Kidney (tissue), 14 donors: ENCODE data around the gene ASB1. TPM values are rescaled to one million over a fixed set of nuclear protein-coding genes. Genes with fewer than 3 reads are reported as not detected.

ENCODE experiments used
- DNase-seq, 5 donors: peaks; one replicate each; pipeline ENCODE4 v3.0.0-alpha.2; 2013 to 2020
- FAIRE-seq: peaks from 2 replicates; lab custom pipeline; 2012; peaks lifted over from hg19 to GRCh38; lab: Jason Lieb, UNC
- H3K27ac ChIP-seq, 2 donors: one replicate each; pipeline ENCODE4 v1.7.0; 2013; ENCODE audit warnings: low read depth in 2 of 2, low read length in 2 of 2, inconsistent platforms in 1 of 2
- H3K27me3 ChIP-seq: one replicate; pipeline ENCODE4 v1.7.1; 2013; ENCODE audit warnings: low read length, inconsistent platforms; ENCODE audit not compliant: control insufficient read depth, insufficient read depth
- H3K36me3 ChIP-seq, 3 donors: one replicate each; pipeline versions ENCODE4 v1.7.0 to v1.7.1; 2013; ENCODE audit warnings: low read length in 3 of 3, control low read depth in 1 of 3, inconsistent platforms in 1 of 3; ENCODE audit not compliant: insufficient read depth in 3 of 3, control insufficient read depth in 2 of 3
- H3K4me1 ChIP-seq, 3 donors: one replicate each; pipeline versions ENCODE4 v1.7.0 to v1.7.1; 2013; ENCODE audit warnings: low read length in 3 of 3, inconsistent platforms in 1 of 3, low read depth in 1 of 3; ENCODE audit not compliant: control insufficient read depth in 2 of 3, insufficient read depth in 2 of 3
- H3K4me3 ChIP-seq, 3 donors: one replicate each; pipeline versions ENCODE4 v1.7.0 to v1.8.1; 2013; ENCODE audit warnings: low read length in 3 of 3, control low read depth in 1 of 3, inconsistent platforms in 1 of 3
- H3K9ac ChIP-seq, 3 donors: one replicate each; pipeline versions ENCODE4 v1.7.0 to v1.7.1; 2013; ENCODE audit warnings: low read length in 3 of 3, control low read depth in 1 of 3, inconsistent platforms in 1 of 3
- H3K9me3 ChIP-seq, 3 donors: one replicate each; pipeline versions ENCODE4 v1.7.0 to v1.7.1; 2013; ENCODE audit warnings: low read length in 3 of 3, control low read depth in 1 of 3, inconsistent platforms in 1 of 3; ENCODE audit not compliant: control insufficient read depth in 2 of 3, insufficient read depth in 1 of 3
- intact Hi-C: fragments of 100-400 bp; cut with DNase I; formaldehyde crosslinking; loops from one replicate; pipeline ENCODE4 v1.11.1; 2022
- polyA plus RNA-seq: library from polyadenylated mRNA; stranded (reverse); fragments of 350-450 nt; fragmentation: Illumina TruSeq; extraction: RNeasy Lipid Tissue Mini Kit (QIAGEN cat#74804); gene quantifications from one replicate; pipeline ENCODE4 v1.2.3, GENCODE V29; 2014; ENCODE audit warnings: low read depth, low replicate concordance; ENCODE audit not compliant: insufficient read depth
- total RNA-seq: library from RNA; stranded (reverse); fragmentation: NEBNext Ultra II Directional; extraction: Animal tissue kit (Norgen Biotek cat#: 25700); gene quantifications from one replicate; pipeline ENCODE4 v1.2.1, GENCODE V29; 2021
- TF ChIP-seq, protein P1 (sequence below): IDR thresholded peaks from 3 replicates; pipeline ENCODE4 v1.5.1; 2012; ENCODE audit warnings: mild to moderate bottlenecking, moderate library complexity, borderline replicate concordance; ENCODE audit not compliant: insufficient read depth; ENCODE audit errors: extremely low read depth
- donor health status: control.
- donor health status: control.
- donor health status: control.
- donor health status: control.
- donor health status: control.
- donor health status: DM: yes; HTN: yes; CAD: no.
- donor health status: Normal renal cell carcinoma (clear cell type).

ASB1 gene
- total and polyA plus RNA-seq, 2 donors from 2014 or later = 28.1 to 29.4 TPM

GRCh38 chr2:238498188-238498587, 71.5 kb downstream of the ASB1 start:
- Histone ChIP-seq H3K4me3 (no peak overlapping the region), H3K9me3 (no peaks in the 10 kb centered on the region), H3K9ac (no peak overlapping the region), H3K27ac (no peak overlapping the region), H3K36me3 (no peaks in the 10 kb centered on the region), H3K4me1 (peaks cover 0 to 2% (median 0%) of the 10 kb centered on the region in 3 donors), H3K27me3 (no peaks in the 10 kb centered on the region)
- intact Hi-C loops = no loop called here
- no peak for FAIRE-seq
- DNase-seq = peak in 1 of 5 donors; percentile 23
- TF ChIP-seq, protein P1, sequence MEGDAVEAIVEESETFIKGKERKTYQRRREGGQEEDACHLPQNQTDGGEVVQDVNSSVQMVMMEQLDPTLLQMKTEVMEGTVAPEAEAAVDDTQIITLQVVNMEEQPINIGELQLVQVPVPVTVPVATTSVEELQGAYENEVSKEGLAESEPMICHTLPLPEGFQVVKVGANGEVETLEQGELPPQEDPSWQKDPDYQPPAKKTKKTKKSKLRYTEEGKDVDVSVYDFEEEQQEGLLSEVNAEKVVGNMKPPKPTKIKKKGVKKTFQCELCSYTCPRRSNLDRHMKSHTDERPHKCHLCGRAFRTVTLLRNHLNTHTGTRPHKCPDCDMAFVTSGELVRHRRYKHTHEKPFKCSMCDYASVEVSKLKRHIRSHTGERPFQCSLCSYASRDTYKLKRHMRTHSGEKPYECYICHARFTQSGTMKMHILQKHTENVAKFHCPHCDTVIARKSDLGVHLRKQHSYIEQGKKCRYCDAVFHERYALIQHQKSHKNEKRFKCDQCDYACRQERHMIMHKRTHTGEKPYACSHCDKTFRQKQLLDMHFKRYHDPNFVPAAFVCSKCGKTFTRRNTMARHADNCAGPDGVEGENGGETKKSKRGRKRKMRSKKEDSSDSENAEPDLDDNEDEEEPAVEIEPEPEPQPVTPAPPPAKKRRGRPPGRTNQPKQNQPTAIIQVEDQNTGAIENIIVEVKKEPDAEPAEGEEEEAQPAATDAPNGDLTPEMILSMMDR = no peak

DNA sequence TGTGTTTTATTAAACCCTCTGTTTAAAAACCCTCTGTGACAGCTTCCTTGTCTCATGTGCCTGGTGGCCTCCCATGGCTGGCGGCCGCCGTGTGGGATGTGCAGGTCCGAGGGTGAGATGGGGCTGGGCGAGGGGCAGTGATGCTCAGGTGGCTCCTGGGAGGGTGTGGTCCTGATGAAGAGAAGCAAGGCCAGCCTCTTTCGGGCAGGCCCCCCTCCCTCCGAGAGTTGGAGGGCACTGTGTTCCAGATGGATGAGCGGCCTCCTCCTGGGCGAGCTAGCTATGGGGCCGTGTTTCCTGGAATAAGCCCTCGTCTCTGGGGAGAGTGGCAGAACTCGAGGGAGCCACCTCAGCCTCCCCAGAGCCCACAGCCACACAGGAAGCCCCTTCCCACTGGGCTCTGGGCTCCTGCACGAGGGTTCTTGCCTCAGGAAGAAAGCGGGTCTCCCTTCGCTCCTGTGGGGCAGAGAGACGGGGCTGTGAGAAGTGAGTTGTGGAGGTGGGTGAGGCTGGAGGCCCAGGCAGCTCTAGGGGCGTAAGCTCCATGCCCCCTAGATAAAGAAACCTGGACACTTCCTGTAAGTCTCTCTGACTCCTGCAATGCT, 72.1 kb downstream of the ASB1 start:
- no peak for FAIRE-seq
- Histone ChIP-seq H3K9ac (no peak overlapping the region), H3K4me1 (peaks cover 0 to 2% (median 0%) of the 10 kb centered on the region in 3 donors), H3K9me3 (no peaks in the 10 kb centered on the region), H3K27ac (no peak overlapping the region), H3K4me3 (no peak overlapping the region), H3K36me3 (no peaks in the 10 kb centered on the region), H3K27me3 (no peaks in the 10 kb centered on the region)
- intact Hi-C loops = no loop called here
- DNase-seq = peak in 1 of 5 donors; percentile 37
- TF ChIP-seq, protein P1 = no peak

- H3K27ac ChIP-seq = no peak overlapping the region
- intact Hi-C loops = no loop called here
- no peak overlapping the region for H3K4me3 ChIP-seq
- H3K9me3 ChIP-seq = no peaks in the 10 kb centered on the region
- FAIRE-seq = no peak
- H3K4me1 ChIP-seq = peaks cover 0 to 2% (median 0%) of the 10 kb centered on the region in 3 donors
- H3K36me3 ChIP-seq = no peaks in the 10 kb centered on the region
- H3K9ac ChIP-seq = no peak overlapping the region
- DNase-seq = peak in 1 of 5 donors; percentile 18
- H3K27me3 ChIP-seq = no peaks in the 10 kb centered on the region
- TF ChIP-seq, protein P1 = no peak
These were observed 73.2 kb downstream of the ASB1 start for GRCh38 chr2:238499731-238500580.
